Kidney epithelial cell (primary cell): ENCODE results near the gene MBP. TPM values are rescaled to one million over a fixed set of nuclear protein-coding genes. Genes with fewer than 3 reads are reported as not detected.

ENCODE experiments used
- DNase-seq: peaks from one replicate; pipeline ENCODE4 v3.0.0-alpha.2; 2010; ENCODE audit warnings: low read depth
- H3K27me3 ChIP-seq: 2 replicates; pipeline ENCODE4 v1.6.0; 2011; ENCODE audit warnings: low read length; ENCODE audit not compliant: control insufficient read depth, insufficient read depth
- H3K36me3 ChIP-seq: 2 replicates; pipeline ENCODE4 v1.5.1; 2011; ENCODE audit warnings: low read length; ENCODE audit not compliant: control insufficient read depth, insufficient read depth
- H3K4me3 ChIP-seq: 2 replicates; pipeline ENCODE4 v1.5.1; 2011; ENCODE audit warnings: low read depth, mild to moderate bottlenecking, control low read depth, low read length
- total RNA-seq: library from RNA; depleted of rRNA; stranded (reverse); fragments of >200 nt; gene quantifications from 2 replicates; pipeline ENCODE4 v1.2.3, GENCODE V29; 2015
- TF ChIP-seq, protein P1 (sequence below): IDR thresholded peaks from 2 replicates; pipeline ENCODE4 v1.5.1; 2011; ENCODE audit warnings: mild to moderate bottlenecking, moderate library complexity, low read length, control low read depth, inconsistent platforms; ENCODE audit not compliant: insufficient read depth, poor library complexity, severe bottlenecking

The MBP gene
- total RNA-seq, 1 donor from 2014 or later, result 29.1 TPM

DNA sequence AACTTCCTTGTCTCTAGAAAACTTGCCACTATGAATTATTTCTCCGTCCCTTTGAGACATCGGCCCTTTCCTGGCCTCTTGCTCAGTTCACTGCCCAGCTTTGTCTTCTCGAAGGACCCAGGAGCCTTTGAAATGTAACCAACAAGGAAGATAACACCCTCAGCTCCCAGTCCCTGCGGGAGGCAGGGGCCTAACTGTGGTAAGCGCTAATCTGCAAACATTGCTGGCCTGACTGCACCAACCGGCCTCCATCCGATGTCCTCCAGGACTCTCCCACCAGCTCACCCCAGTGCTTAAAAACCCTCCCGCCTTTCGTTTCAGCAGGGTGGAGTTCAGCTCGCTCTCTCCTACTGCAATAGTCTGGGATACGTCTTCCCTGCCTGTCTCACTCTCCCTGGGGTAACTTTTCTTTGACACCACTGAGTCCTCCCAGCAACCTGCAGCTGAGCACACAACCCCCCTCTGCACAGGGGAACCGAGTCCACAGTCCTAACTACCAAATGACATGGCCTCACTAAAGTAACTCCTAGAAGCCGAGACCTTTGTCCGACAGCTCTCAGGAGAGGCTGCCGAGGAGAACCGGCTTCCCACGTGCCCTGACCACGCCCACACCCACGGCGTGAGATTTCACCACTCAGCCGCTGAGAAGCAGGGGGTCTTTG is 76.1 kb downstream of the MBP start:
- no peaks in the 10 kb centered on the region for H3K27me3 ChIP-seq
- no peaks in the 10 kb centered on the region for H3K36me3 ChIP-seq
- TF ChIP-seq, protein P1, sequence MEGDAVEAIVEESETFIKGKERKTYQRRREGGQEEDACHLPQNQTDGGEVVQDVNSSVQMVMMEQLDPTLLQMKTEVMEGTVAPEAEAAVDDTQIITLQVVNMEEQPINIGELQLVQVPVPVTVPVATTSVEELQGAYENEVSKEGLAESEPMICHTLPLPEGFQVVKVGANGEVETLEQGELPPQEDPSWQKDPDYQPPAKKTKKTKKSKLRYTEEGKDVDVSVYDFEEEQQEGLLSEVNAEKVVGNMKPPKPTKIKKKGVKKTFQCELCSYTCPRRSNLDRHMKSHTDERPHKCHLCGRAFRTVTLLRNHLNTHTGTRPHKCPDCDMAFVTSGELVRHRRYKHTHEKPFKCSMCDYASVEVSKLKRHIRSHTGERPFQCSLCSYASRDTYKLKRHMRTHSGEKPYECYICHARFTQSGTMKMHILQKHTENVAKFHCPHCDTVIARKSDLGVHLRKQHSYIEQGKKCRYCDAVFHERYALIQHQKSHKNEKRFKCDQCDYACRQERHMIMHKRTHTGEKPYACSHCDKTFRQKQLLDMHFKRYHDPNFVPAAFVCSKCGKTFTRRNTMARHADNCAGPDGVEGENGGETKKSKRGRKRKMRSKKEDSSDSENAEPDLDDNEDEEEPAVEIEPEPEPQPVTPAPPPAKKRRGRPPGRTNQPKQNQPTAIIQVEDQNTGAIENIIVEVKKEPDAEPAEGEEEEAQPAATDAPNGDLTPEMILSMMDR, result no peak
- H3K4me3 ChIP-seq, result no peak overlapping the region
- no peak for DNase-seq

- TF ChIP-seq, protein P1, result no peak
- Histone ChIP-seq H3K27me3 (no peaks in the 10 kb centered on the region), H3K4me3 (no peak overlapping the region), H3K36me3 (no peaks in the 10 kb centered on the region)
- DNase-seq, result no peak
These were observed 76.9 kb downstream of the MBP start for GRCh38 chr18:77055429-77056300.

DNA sequence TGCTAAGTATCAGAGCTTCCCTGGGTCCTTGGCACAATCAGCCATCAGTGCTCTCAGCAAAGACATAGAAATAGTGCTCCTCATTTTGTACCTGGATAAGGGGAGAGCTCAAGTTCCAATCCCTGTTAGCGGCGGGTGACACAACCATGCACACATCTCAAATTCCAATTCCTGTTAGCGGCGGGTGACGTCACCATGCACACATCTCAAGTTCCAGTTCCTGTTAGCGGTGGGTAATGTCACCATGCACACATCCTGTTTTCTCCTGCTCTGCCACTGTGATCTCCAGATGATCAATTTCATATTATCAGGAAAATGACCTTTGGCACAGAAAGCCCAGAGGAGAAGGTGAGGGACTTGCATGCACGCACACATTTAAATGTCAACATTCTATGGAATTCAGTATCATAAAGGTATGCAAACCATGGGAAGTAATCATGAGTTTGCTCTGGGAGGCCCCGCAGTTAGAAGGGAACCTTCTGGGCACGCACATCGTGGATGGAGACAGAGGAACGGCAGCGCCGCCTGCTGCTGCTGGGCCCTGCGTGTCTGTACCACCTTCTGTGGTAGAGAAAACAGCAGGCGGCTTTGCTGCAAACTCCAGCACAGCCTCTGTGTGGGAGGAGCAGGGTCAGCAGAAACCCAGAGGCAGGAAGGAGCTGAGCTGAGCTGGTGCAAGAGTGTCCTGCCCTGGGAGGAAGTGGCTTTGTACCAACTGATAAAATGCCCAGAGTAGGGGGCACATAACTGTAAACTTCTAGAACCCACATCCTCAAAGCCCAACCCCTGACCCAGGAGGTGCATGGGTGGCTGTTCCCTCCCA is 77.8 kb downstream of the MBP start:
- Histone ChIP-seq H3K4me3 (no peak overlapping the region), H3K27me3 (no peaks in the 10 kb centered on the region), H3K36me3 (no peaks in the 10 kb centered on the region)
- no peak for DNase-seq
- TF ChIP-seq, protein P1, result peak; percentile 77

GRCh38 chr18:77054288-77054605 is 78.3 kb downstream of the MBP start:
- TF ChIP-seq, protein P1, result no peak
- H3K4me3 ChIP-seq, result no peak overlapping the region
- no peaks in the 10 kb centered on the region for H3K36me3 ChIP-seq
- DNase-seq, result no peak
- H3K27me3 ChIP-seq, result no peaks in the 10 kb centered on the region

- no peak for DNase-seq
- Histone ChIP-seq H3K36me3 (no peaks in the 10 kb centered on the region), H3K4me3 (no peak overlapping the region), H3K27me3 (no peaks in the 10 kb centered on the region)
- TF ChIP-seq, protein P1, result no peak
These were observed 78.8 kb downstream of the MBP start for GRCh38 chr18:77053616-77054287.
